Muscle of arm (tissue), 14 donors: ENCODE measurements around the gene OR6B3. TPM values are rescaled to one million over a fixed set of nuclear protein-coding genes. Genes with fewer than 3 reads are reported as not detected.

Experiments used
- DNase-seq: peaks from one replicate; pipeline ENCODE4 v3.0.0-alpha.2; 2013
- long read RNA-seq, 11 donors: transcript quantifications; one replicate each; lab custom pipeline, GENCODE V29; 2026
- polyA plus RNA-seq, 12 donors: library from polyadenylated mRNA; unstranded; fragments of 120-200 nt; gene quantifications; one replicate each; pipeline ENCODE4 v1.2.1, GENCODE V29; 2013; ENCODE audit not compliant: insufficient read length in 12 of 12

The OR6B3 gene
- polyA plus RNA-seq, result not detected
- long read RNA-seq, donor 1, result 0 reads
- long read RNA-seq, donor 2, result 0 reads
- long read RNA-seq, donor 3, result 0 reads
- long read RNA-seq, donor 4, result 0 reads
- long read RNA-seq, donor 5, result 0 reads
- long read RNA-seq, donor 6, result 0 reads
- long read RNA-seq, donor 7, result 0 reads
- long read RNA-seq, donor 8, result 0 reads
- long read RNA-seq, donor 9, result 0 reads
- long read RNA-seq, donor 10, result 0 reads
- long read RNA-seq, donor 11, result 0 reads

DNA sequence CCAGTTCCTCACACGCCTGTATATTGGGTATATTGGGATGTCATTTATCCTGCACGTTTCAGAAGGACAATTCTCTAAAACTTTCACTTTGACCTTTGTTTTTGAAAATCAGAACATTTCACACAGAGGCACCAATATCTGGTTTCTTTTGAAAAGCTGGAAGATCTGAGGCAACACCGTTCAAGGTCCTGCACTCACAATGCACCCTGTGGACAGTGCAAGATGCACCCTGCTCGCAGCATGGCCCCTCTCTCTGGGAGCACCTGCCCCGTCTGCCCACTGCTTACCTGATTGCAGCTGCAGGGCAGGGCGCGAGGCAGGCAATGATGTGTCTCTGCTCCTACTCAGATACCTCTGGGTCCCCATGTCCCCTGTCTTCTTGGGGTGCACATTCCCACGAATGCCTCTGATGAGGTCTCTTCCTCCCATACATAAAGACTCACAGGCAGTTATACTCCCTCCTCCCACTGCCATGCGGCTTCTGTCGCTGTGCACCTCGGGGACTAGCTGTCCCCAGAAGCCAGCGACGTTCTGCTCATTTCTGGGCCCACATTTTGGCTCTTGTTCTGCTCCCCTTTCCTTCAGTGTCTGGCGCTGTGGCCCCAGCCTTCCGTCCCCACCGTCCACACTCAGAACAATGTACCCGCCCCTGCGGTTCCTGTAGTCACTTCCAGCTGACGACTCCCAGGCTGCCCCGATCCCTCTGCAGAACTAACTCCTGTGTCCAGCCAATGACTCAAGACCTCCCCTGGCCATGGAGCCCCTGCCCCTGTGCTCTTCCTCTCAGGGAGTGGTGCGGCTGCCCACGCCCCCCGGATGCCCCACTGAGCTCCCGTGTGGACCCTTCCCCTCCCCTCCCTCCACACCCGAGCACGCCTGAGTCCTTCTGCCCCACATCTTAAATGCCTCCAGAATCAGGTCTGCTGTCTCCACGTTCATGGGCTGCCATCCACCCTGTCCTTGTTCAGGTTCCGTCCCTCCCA, at the start of gene OR6B3:
Gene OR6B3, minus strand, starts transcription at position 349 of the 983 bp plus-strand sequence.
- no peak for DNase-seq

DNA sequence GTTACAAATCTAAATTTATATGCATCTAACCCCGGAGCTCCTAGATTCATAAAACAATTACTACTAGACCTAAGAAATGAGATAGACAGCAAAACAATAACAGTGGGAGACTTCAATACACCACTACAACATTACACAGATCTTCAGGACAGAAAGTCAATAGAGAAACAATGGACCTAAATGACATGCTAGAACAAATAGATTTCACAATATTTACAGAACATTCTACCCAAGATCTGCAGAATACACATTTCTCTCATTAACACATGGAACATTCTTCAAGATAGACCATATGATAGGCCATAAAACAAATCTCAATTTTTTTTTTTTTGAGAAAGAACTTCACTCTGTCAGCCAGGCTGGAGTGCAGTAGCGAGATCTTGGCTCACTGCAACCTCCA, 45.0 kb upstream of the OR6B3 start:
- DNase-seq, result no peak

DNA sequence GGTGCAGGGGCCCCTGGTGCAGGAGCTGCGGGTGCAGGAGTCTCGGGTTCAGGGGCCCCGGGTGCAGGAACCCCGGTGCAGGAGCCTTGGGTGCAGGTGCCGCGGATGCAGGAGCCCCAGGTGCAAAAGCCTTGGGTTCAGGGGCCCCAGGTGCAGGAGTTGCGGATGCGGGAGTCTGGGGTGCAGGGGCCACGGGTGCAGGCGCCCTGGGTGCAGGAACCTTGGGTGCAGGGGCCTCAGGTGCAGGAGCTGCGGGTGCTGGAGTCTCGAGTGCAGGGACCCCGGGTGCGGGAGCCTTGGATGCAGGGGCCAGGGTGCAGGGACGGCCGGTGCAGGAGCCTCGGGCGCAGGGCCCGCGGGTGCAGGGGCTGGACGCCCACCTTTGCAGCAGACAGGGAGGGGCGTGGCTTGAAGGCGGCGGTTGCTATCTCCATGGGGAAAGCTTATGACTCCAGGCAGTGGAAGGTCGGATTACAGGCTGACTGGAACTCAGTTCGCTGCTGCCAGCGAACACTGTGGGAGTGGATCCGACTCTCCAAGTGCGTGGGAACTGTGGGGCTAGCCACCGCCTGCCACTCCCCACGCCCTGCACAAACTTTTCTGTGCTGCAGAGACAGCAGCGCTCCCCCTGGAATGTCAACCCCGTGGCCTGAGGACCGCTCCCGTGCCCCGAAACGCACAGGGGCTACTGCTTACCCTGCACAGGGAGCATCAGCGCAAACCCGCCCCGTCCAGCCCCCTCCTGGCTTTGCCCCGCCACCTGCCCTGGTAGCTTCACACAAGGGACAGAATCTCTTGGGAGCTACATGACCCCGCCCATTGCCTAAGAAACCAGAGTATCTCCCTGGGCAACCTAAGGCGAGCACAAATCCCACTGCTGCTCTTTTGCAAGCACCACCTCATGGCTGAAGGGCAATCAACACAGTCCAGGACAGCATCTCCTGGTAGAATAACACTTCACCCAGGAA, 42.5 kb upstream of the OR6B3 start:
- no peak for DNase-seq

DNA sequence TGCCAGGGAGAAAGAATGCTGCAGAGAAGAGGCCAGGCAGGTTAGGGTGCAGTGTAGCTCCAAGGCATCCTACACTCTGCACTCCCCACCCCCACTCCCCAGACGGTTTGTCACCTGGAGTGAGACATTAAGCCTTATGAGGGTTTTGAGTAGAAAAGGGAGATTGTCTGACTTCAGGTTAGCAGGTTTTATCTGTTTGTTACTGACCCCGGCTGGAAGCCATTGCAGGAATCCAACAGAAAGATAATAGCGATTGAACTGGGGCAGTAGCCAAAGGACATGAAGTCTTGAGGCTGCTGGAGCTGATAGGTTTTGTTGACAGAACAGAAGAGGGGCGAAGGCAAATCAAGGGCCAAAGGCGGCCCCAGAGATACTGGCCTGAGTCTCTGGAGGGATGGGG, 36.0 kb upstream of the OR6B3 start:
- no peak for DNase-seq

DNA sequence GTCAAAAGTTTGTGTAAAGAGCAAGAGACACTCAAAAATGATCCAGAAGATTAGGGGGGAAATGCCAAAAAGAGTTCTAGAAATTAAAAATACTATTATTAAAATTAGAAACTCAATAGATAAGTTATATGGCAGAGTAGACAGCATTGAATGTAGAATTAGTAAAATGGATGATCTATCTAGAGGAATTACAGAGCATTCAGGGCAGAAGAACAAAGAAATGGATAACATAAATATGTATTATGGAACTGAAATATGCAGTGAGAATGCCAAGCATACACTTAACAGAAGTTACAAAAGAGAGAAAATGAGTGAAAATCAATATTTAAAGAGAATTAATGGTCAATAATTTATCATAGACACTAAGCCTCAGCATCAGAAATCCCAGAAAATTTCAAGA, 33.2 kb upstream of the OR6B3 start:
- DNase-seq, result no peak

DNA sequence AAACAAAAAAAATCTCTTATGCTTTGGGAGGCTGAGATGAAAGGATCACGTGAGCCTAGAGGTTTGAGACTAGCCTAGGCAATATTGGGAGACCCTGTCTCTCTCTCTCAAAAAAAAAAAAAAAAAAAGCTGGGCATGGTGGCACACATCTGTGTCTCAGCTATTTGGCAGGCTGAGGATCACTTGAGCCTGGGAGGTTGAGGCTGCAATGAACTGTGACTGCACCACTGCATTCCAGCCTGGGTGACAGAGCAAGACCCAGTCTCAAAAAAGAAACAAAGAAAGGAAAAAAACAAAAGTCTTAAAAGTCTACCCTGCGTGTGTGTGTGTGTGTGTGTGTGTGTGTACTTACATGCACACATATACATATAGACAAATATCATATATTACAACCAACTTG, 25.3 kb upstream of the OR6B3 start:
- DNase-seq, result no peak

DNA sequence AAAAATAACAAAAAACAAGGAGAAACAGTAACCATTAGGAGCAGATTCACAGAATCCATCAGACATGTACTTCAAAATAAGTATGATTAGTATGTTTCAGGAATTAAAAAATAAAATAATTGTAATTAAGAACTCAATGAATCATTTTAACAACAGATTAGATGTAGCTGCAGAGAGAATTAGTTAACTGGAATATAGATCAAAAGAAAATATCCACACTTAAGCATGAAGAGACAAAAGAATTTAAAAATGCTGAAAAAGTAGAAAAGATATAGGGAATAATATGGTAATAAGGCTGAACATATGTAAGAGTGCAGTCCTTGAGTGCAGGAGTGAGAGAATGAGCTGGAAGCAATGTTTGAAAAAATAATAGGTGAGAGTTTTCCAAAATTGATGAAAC, 24.1 kb upstream of the OR6B3 start:
- DNase-seq, result no peak

DNA sequence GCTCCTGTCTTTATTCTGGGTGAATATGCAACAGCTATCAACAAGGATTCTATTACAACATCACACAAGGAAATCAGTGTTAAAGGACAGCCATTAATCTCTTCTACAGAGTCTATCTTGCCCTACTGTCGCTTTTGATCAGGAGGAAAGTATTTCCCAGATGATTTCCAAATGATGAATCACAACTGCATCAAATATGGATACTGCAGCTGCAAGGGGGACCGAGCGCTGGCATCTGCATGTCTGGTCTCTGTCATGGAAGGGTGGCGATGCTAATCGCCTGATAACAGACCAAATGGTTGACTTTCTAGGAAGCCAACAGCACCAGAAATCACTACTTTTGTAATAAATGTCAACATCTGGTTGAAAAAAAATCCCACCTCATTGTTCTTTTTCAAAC, 21.2 kb upstream of the OR6B3 start:
- no peak for DNase-seq

DNA sequence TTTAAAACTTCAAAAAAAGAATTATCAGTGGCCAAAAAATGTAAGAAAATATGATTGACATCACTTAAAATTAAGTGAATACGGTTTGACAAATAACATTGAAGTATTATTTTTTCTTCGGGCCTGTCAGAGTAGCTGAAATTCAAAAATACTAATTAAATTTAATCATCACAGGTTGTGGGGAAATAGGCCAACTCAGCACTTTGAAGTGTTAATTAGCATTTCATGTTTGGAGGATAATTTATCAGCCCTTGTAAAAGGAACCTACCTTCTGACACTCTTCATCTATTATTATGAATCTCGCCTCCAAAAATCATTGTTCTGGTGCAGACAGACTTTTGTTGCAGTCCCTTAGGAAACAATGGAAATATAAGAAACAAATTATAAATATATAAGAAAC, 17.6 kb upstream of the OR6B3 start:
- DNase-seq, result no peak

DNA sequence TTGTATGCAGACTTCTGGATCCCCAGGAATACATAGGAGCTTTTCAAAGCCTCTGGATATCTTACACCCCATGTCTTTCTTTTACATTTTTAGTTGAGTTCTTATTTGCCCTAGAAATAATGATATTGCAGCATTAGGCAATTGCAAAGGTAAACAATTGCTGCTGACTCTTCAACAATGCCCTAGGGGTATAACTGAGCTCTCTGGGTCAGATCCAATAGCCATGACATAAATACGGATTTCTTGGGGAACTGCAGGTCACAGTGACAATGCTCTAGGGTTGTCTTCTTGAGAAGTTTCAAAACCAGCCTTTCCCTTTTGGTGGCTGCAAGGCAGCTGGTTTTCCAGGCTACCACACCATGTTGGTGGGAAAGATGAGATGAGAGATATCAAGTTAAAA, 16.5 kb upstream of the OR6B3 start:
- DNase-seq, result no peak

DNA sequence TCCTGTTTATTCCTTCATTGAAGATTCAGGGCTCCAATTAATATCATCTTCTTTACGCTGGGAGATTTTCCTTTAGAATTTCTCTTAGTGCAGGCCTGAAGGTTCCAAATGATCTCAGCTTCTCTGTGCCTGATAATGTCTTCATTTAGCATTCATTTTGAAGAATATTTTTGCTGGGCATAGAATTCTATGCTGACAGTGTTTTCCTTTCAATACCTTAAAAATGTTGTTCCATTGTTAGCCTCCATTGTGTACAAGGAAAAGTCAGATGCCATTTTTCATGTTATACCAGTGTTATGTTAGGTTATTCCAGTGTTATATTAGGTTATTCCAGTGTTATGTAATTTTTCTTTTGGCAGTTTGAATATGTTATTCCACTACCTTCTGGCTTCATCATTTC, 14.9 kb upstream of the OR6B3 start:
- DNase-seq, result no peak

DNA sequence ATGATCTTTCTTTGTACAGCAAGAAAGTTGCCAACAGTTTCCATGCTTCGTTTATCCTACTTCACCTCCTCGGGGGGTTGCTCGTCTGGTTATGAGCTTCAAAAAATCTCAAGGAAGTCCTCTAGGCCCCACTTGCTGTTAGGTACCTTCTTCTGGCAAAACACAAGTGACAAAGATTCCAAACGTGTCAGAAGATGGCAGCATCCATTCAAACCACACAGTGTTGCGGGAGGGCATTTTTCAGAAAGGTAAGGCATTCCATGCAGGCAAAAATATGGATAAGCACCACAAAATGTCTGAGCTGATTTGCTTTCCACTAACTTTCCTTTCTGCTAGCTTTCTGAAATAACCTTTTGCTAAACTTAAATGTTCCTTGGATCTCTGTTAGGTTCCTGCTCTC, 13.2 kb upstream of the OR6B3 start:
- DNase-seq, result no peak

DNA sequence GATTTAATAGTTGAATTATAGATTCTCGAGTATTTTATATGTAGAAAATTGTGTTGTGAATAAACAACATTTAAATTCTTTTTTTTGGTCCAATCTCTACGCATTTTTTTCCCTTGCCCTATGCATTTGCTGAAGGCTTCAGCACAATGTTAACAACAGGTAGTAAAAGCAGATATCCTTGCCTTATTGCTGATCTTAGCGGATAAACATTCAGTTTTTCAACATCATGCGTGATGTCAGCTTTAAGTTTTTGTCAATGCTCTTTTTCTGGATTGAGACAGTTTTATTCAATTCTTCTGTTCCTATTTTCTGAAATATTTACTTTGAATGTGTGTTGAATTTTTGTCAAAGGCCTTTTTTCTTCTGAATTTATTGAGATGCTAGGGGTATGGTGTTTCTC, 11.6 kb upstream of the OR6B3 start:
- no peak for DNase-seq

DNA sequence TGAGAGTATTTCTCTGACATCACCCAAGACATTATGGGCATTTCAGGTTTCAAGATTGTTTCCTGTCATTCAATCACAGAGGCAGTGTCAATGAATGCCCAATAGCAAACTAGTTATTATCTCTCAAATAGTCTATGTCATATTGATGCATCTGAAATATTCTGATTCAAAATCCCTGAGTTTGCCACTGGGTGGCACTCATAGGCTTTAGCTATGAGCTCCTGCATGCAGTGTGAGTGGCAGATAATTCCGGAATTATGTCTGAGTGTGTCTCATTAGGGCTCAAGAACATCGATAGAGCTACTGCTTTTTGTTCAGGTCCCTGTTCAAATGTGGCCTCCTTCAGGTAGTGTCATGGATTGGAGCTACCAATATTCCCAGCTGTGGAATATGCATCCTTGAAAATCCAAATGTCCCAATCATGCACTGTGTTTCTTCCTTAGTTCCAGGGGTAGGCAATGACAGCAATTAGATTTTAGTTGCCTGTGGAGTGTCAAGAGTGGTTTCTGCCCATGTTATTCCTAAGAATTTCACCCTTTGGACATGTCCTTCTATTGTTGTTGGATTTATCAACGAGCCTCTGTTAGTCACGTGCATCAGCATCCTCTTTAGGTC, 7.8 kb upstream of the OR6B3 start:
- DNase-seq, result peak; percentile 33

DNA sequence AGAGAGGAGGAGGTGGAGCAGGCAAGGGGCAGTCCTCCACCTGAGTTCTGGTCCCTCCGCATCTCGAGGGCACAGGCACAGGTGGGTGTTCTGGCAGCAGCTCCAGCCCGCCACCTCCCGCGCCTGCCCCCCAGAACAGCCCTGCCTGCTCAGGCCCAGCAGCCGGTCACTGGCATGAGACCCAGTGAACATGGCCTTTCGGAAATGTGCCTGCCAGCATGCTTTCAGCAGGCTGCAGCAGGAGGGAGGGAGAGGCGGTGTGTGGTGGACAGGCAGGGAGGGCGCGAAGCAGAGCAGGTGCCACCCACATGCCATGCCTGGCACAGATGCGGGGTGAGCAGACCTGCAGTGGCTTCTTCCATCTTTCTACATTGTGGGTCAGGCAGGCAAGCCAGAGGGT, 3.4 kb upstream of the OR6B3 start:
- no peak for DNase-seq

DNA sequence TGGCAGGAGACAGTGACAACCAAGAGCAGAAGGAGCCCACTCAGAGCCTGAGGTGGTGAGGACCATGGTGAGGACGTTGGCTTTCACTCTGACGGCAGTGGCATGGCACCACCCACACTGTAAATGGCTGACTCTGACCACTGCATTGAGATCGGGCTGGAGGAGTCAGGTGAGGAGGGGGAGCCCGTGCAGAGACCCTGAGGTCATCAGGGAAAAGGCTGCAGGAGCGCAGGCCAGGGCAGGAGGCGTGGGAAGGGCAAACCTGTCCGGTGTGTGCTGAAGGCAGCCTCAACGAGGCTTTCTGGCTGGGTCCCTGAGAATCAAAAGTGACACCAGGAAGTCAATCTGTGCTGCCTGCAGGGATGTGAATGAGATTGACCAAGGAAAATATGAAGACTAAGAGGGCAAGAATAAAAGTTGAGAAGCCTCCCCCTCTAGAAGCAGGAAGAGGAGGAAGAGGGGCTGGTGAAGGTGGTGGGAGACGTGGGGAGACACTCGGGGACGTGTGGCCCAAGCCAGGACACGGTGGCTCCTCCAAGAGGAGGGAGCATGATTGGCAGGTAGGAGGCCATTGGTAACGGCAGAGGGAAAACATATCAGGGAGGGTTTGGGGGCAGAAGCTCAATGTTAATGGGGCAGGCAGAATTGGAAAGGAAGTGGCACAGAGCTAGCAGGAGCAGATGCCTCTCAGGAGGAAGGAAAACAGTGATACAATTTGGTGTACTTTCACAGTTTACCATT, 2.0 kb upstream of the OR6B3 start:
- DNase-seq, result no peak

DNA sequence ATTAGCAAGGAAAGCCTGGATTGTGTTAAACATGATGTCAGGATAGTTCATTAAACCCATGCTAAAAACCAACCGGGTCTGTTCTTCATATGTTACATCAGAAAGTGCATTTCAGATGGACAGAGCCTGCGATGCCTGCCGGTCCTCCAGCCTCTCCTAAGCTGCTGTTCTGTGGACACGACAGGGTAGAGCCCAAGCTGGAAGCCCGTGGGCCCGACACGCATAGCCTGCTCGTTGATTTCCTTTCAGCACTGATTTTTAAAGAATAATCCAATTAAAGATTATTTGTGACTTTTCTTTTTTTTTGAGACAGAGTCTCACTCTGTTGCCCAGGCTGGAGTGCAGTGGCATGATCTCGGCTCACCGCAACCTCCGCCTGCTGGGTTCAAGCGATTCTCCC, 797 bp downstream of the OR6B3 start:
- DNase-seq, result no peak

DNA sequence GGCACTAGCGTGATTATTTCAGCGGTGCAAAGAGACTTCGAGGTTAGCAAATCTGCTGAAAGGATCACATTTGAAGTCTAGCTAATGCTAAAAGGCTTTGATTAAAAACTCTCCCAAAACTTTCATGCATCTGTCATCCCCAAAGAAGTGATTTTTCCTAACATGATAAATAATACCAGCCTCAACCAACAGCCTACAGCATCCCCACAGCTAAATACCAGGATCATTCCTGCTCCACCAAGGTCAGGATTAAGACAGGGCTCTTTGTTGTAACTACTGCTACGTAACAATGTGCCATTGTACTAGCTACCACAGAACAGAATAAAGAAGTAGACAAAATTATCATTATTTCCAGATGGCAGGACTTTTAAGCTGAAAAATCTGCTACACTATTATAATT, 1.6 kb downstream of the OR6B3 start:
- DNase-seq, result no peak

DNA sequence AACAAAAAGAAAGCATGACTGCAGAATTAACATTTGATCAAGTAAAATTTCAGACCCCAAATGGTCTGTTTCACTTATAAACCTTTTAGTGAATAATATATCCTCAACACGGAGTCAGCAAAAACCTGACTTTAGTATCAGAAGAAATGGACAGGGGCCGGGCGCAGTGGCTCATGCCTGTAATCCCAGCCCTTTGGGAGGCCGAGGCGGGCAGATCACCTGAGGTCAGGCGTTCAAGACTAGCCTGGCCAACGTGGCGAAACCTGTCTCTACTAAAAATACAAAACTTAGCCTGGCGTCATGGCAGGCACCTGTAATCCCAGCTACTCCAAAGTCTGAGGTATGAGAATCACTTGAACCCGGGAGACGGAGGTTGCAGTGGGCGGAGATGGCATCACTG, 3.0 kb downstream of the OR6B3 start:
- no peak for DNase-seq

DNA sequence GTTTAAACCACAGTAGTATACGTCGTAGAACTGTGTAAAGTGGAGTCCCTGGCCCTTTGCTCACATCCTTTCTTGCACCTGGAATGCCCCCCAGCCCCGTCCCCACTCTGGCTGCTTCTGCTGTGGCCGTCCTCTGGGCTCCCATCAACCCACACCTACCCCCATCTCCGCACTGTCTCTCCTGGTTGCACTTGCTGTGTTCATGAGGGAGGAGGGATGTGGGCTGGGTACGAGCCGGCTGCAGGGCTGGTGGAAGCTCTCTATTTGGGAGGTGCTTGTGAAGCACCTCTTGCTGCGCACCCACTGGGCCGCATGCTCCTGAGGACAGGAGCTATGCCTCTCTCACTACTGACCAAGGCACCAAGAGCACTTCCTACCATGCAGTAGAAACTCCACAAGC, 5.1 kb downstream of the OR6B3 start:
- no peak for DNase-seq

DNA sequence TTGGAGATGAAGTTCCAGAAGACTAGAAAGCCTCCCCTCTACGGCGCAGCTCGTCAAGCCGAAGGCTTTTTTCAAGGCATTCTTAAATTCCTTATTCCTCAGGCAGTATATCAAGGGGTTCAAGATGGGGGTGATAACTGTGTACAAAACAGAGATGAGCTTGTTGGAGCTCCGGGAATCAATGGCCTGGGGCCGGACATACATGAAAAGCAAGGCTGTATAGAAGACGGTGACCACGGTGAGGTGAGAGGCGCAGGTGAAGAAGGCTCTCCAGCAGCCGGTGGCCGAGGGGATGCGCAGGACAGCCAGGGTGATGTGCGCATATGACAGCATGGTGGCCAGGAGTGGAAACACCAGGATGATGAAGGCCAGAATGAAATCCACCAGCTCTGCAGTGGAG, 8.2 kb downstream of the OR6B3 start:
- no peak for DNase-seq
